ENCODE results near the gene TMEM98.

The TMEM98 gene

GRCh38 chr17:32988481-32989101, 60.6 kb downstream of the TMEM98 start:
- no peak for TF ChIP-seq ZFX (IDR thresholded peaks at IDR 0.05; ENCODE audit: borderline replicate concordance)
- TF ChIP-seq, protein P1, sequence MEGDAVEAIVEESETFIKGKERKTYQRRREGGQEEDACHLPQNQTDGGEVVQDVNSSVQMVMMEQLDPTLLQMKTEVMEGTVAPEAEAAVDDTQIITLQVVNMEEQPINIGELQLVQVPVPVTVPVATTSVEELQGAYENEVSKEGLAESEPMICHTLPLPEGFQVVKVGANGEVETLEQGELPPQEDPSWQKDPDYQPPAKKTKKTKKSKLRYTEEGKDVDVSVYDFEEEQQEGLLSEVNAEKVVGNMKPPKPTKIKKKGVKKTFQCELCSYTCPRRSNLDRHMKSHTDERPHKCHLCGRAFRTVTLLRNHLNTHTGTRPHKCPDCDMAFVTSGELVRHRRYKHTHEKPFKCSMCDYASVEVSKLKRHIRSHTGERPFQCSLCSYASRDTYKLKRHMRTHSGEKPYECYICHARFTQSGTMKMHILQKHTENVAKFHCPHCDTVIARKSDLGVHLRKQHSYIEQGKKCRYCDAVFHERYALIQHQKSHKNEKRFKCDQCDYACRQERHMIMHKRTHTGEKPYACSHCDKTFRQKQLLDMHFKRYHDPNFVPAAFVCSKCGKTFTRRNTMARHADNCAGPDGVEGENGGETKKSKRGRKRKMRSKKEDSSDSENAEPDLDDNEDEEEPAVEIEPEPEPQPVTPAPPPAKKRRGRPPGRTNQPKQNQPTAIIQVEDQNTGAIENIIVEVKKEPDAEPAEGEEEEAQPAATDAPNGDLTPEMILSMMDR (IDR thresholded peaks at IDR 0.05), result no peak
- H3K27ac ChIP-seq, result no peak overlapping the region

- H3K27ac ChIP-seq, result no peak overlapping the region
These were observed 64.5 kb downstream of the TMEM98 start for GRCh38 chr17:32992321-32993033.

DNA sequence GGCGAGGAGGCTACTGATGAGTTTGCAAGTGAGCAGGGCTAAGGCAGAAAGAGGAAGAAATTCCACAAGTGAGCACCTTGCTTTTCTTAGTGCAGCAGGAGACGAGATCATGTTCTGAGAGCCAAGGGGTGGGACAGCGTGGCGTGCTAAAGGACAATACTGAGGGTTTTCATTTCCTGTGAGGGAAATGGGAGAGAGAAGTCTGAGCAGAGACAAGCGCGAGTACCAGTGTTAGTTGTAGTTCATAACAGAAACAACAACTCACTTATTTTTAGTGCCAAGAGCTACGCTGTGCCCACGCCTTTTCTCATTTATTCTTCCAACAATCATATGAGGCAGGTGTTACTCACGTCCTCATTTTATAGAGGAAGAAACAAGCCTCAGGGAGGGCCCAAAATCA, 66.0 kb downstream of the TMEM98 start:
- no peak for TF ChIP-seq ZFX (IDR thresholded peaks at IDR 0.05; ENCODE audit: borderline replicate concordance)
- TF ChIP-seq, protein P1 (IDR thresholded peaks at IDR 0.05), result no peak
- H3K27ac ChIP-seq, result no peak overlapping the region

More at GRCh38 chr17:32992321-32993033, 64.5 kb downstream of the TMEM98 start:
- TF ChIP-seq, protein P1 (IDR thresholded peaks at IDR 0.05), result no peak
- no peak for TF ChIP-seq ZFX (IDR thresholded peaks at IDR 0.05; ENCODE audit: borderline replicate concordance)
